ENCODE data around the gene SCOC. TPM values are rescaled to one million over a fixed set of nuclear protein-coding genes. Genes with fewer than 3 reads are reported as not detected.

Gene SCOC
- total RNA-seq, 1 donor from 2014 or later, result 64.1 TPM

- peak overlapping the region; percentile 13 for H3K4me3 ChIP-seq (ENCODE audit: low read depth, low read length)
- DNase-seq (ENCODE audit: low read depth), result no peak
- H3K27me3 ChIP-seq (ENCODE audit: control insufficient read depth, insufficient read depth, low read length), result no peaks in the 10 kb centered on the region
- TF ChIP-seq CTCF (IDR thresholded peaks at IDR 0.05; ENCODE audit: insufficient read depth, low read length, poor library complexity, severe bottlenecking), result no peak
- no peaks in the 10 kb centered on the region for H3K36me3 ChIP-seq (ENCODE audit: control insufficient read depth, insufficient read depth, low read length)
Measured at GRCh38 chr4:140344101-140344500, 29.3 kb upstream of the SCOC start.

- TF ChIP-seq CTCF (IDR thresholded peaks at IDR 0.05; ENCODE audit: insufficient read depth, low read length, poor library complexity, severe bottlenecking), result no peak
- DNase-seq (ENCODE audit: low read depth), result peak; percentile 55
- Histone ChIP-seq H3K27me3 (ENCODE audit: control insufficient read depth, insufficient read depth, low read length) (no peaks in the 10 kb centered on the region), H3K36me3 (ENCODE audit: control insufficient read depth, insufficient read depth, low read length) (no peaks in the 10 kb centered on the region), H3K4me3 (ENCODE audit: low read depth, low read length) (peak overlapping the region; percentile 9)
Measured at GRCh38 chr4:140344621-140345020, 28.8 kb upstream of the SCOC start.

GRCh38 chr4:140346136-140346535 lies 27.3 kb upstream of the SCOC start:
- DNase-seq (ENCODE audit: low read depth), result no peak
- H3K4me3 ChIP-seq (ENCODE audit: low read depth, low read length), result no peak overlapping the region
- H3K36me3 ChIP-seq (ENCODE audit: control insufficient read depth, insufficient read depth, low read length), result no peaks in the 10 kb centered on the region
- no peak for TF ChIP-seq CTCF (IDR thresholded peaks at IDR 0.05; ENCODE audit: insufficient read depth, low read length, poor library complexity, severe bottlenecking)
- no peaks in the 10 kb centered on the region for H3K27me3 ChIP-seq (ENCODE audit: control insufficient read depth, insufficient read depth, low read length)

GRCh38 chr4:140349816-140350215 lies 23.6 kb upstream of the SCOC start:
- Histone ChIP-seq H3K27me3 (ENCODE audit: control insufficient read depth, insufficient read depth, low read length) (no peaks in the 10 kb centered on the region), H3K36me3 (ENCODE audit: control insufficient read depth, insufficient read depth, low read length) (no peaks in the 10 kb centered on the region), H3K4me3 (ENCODE audit: low read depth, low read length) (no peak overlapping the region)
- DNase-seq (ENCODE audit: low read depth), result no peak
- no peak for TF ChIP-seq CTCF (IDR thresholded peaks at IDR 0.05; ENCODE audit: insufficient read depth, low read length, poor library complexity, severe bottlenecking)

GRCh38 chr4:140351093-140352075 lies 22.1 kb upstream of the SCOC start:
- no peak for DNase-seq (ENCODE audit: low read depth)
- Histone ChIP-seq H3K36me3 (ENCODE audit: control insufficient read depth, insufficient read depth, low read length) (no peaks in the 10 kb centered on the region), H3K4me3 (ENCODE audit: low read depth, low read length) (no peak overlapping the region), H3K27me3 (ENCODE audit: control insufficient read depth, insufficient read depth, low read length) (no peaks in the 10 kb centered on the region)
- no peak for TF ChIP-seq CTCF (IDR thresholded peaks at IDR 0.05; ENCODE audit: insufficient read depth, low read length, poor library complexity, severe bottlenecking)

Measured in kidney epithelial cell (primary cell).